ENCODE results near the gene HOXB1. TPM values are rescaled to one million over a fixed set of nuclear protein-coding genes. Genes with fewer than 3 reads are reported as not detected.

HOXB1 gene
- total and polyA plus RNA-seq, 2 of the 8 experiments (the other 6 are each of a cell fraction or from before 2014, with no cell fraction given), result not detected

- TF ChIP-seq CTCF (IDR thresholded peaks at IDR 0.05; ENCODE audit: control extremely low read depth in 1 of 3, insufficient read depth in 1 of 3, low read depth in 1 of 3, low read length in 3 of 3) (no peak), MAX (IDR thresholded peaks at IDR 0.05) (no peak), GTF2F1 (IDR thresholded peaks at IDR 0.05; ENCODE audit: borderline replicate concordance, low read depth, low read length) (no peak), EZH2 (IDR thresholded peaks at IDR 0.05; ENCODE audit: low read depth, low read length, severe bottlenecking) (no peak)
These were observed 32.5 kb downstream of the HOXB1 start (continued) for GRCh38 chr17:48498164-48498850.
